ENCODE results near the gene LRRC4C.

LRRC4C gene

GRCh38 chr11:41392596-41392995 lies 66.9 kb downstream of the LRRC4C start:
- H3K9me3 ChIP-seq (replicated peaks in 1 of 2; ENCODE audit: control insufficient read depth in 2 of 2, insufficient read depth in 1 of 2, low read depth in 1 of 2, low read length in 2 of 2), result no peaks in the 10 kb centered on the region
- no peak overlapping the region for H2BK15ac ChIP-seq (ENCODE audit: low read length)
- no peak overlapping the region for H3K4ac ChIP-seq (ENCODE audit: low read length)
- H2BK12ac ChIP-seq (ENCODE audit: low read length), result no peak overlapping the region
- no peak overlapping the region for H4K91ac ChIP-seq (ENCODE audit: low read depth, low read length, poor library complexity)
- no peak overlapping the region for H2BK120ac ChIP-seq (ENCODE audit: low read depth, low read length)
- H3K4me1 ChIP-seq (ENCODE audit: control insufficient read depth in 2 of 2, insufficient read depth in 1 of 2, low read depth in 1 of 2, low read length in 2 of 2), result peaks cover 14 to 40% of the 10 kb centered on the region in 2 donors
- H3K18ac ChIP-seq (ENCODE audit: low read length), result no peak overlapping the region
- H2AFZ ChIP-seq (ENCODE audit: low read length), result peak overlapping the region; percentile 25
- peak; percentile 45 for DNase-seq (ENCODE audit: low spot score)
- H2BK5ac ChIP-seq (ENCODE audit: low read length), result no peak overlapping the region
- no peak overlapping the region for H3K14ac ChIP-seq (ENCODE audit: low read length)
- no peaks in the 10 kb centered on the region for H3K36me3 ChIP-seq (replicated peaks in 1 of 2; ENCODE audit: control insufficient read depth in 2 of 2, insufficient read depth in 2 of 2, low read length in 2 of 2)
- H3K9ac ChIP-seq (ENCODE audit: low read depth, low read length, poor library complexity), result no peak overlapping the region
- no peak overlapping the region for H2AK5ac ChIP-seq (ENCODE audit: low read depth, low read length)
- no peak overlapping the region for H3K4me2 ChIP-seq (ENCODE audit: insufficient read depth, low read length, poor library complexity, severe bottlenecking)
- no peaks in the 10 kb centered on the region for H3K27me3 ChIP-seq (ENCODE audit: control insufficient read depth in 3 of 3, insufficient read depth in 3 of 3, low read depth in 1 of 3, low read length in 3 of 3)
- no peaks in the 10 kb centered on the region for H3K79me1 ChIP-seq (ENCODE audit: low read depth, low read length)
- H3K4me3 ChIP-seq (ENCODE audit: low read length in 2 of 2), result no peak overlapping the region
- peak overlapping the region; percentile 22 for H3K27ac ChIP-seq (replicated peaks; ENCODE audit: low read length)
- H3K23ac ChIP-seq (ENCODE audit: low read depth, low read length, poor library complexity), result no peak overlapping the region
- no peak overlapping the region for H4K8ac ChIP-seq (ENCODE audit: low read depth, low read length)

GRCh38 chr11:41389623-41390130 lies 69.8 kb downstream of the LRRC4C start:
- H3K9me3 ChIP-seq (replicated peaks in 1 of 2; ENCODE audit: control insufficient read depth in 2 of 2, insufficient read depth in 1 of 2, low read depth in 1 of 2, low read length in 2 of 2), result peaks cover 0 to 12% of the 10 kb centered on the region in 2 donors
- H2AFZ ChIP-seq (ENCODE audit: low read length), result no peak overlapping the region
- H2BK12ac ChIP-seq (ENCODE audit: low read length), result no peak overlapping the region
- no CpG with 5 or more reads among the region's 3 CpGs for WGBS, 2 donors (ENCODE audit: extremely low coverage in 2 of 2, insufficient read length in 2 of 2, insufficient replicate concordance in 1 of 2)
- no peak overlapping the region for H3K9ac ChIP-seq (ENCODE audit: low read depth, low read length, poor library complexity)
- no peak overlapping the region for H2BK5ac ChIP-seq (ENCODE audit: low read length)
- H3K4me2 ChIP-seq (ENCODE audit: insufficient read depth, low read length, poor library complexity, severe bottlenecking), result no peak overlapping the region
- no peak overlapping the region for H3K18ac ChIP-seq (ENCODE audit: low read length)
- H2BK15ac ChIP-seq (ENCODE audit: low read length), result no peak overlapping the region
- peaks cover 12 to 31% of the 10 kb centered on the region in 2 donors for H3K4me1 ChIP-seq (ENCODE audit: control insufficient read depth in 2 of 2, insufficient read depth in 1 of 2, low read depth in 1 of 2, low read length in 2 of 2)
- no peak overlapping the region for H4K8ac ChIP-seq (ENCODE audit: low read depth, low read length)
- no peak overlapping the region for H3K27ac ChIP-seq (replicated peaks; ENCODE audit: low read length)
- H3K4me3 ChIP-seq (ENCODE audit: low read length in 2 of 2), result no peak overlapping the region
- H2AK5ac ChIP-seq (ENCODE audit: low read depth, low read length), result no peak overlapping the region
- H2BK120ac ChIP-seq (ENCODE audit: low read depth, low read length), result no peak overlapping the region
- no peak overlapping the region for H4K91ac ChIP-seq (ENCODE audit: low read depth, low read length, poor library complexity)
- no peak overlapping the region for H3K4ac ChIP-seq (ENCODE audit: low read length)
- H3K23ac ChIP-seq (ENCODE audit: low read depth, low read length, poor library complexity), result no peak overlapping the region
- no peak for DNase-seq (ENCODE audit: low spot score)
- no peak overlapping the region for H3K14ac ChIP-seq (ENCODE audit: low read length)
- H3K36me3 ChIP-seq (replicated peaks in 1 of 2; ENCODE audit: control insufficient read depth in 2 of 2, insufficient read depth in 2 of 2, low read length in 2 of 2), result no peaks in the 10 kb centered on the region
- no peaks in the 10 kb centered on the region for H3K27me3 ChIP-seq (ENCODE audit: control insufficient read depth in 3 of 3, insufficient read depth in 3 of 3, low read depth in 1 of 3, low read length in 3 of 3)
- no peaks in the 10 kb centered on the region for H3K79me1 ChIP-seq (ENCODE audit: low read depth, low read length)

- Histone ChIP-seq H2AK5ac (ENCODE audit: low read depth, low read length) (no peak overlapping the region), H2BK5ac (ENCODE audit: low read length) (no peak overlapping the region), H3K27me3 (ENCODE audit: control insufficient read depth in 3 of 3, insufficient read depth in 3 of 3, low read depth in 1 of 3, low read length in 3 of 3) (no peaks in the 10 kb centered on the region), H4K8ac (ENCODE audit: low read depth, low read length) (no peak overlapping the region), H2BK15ac (ENCODE audit: low read length) (no peak overlapping the region), H3K27ac (replicated peaks; ENCODE audit: low read length) (no peak overlapping the region), H3K23ac (ENCODE audit: low read depth, low read length, poor library complexity) (no peak overlapping the region), H3K4me2 (ENCODE audit: insufficient read depth, low read length, poor library complexity, severe bottlenecking) (no peak overlapping the region), H3K36me3 (replicated peaks in 1 of 2; ENCODE audit: control insufficient read depth in 2 of 2, insufficient read depth in 2 of 2, low read length in 2 of 2) (no peaks in the 10 kb centered on the region), H2BK120ac (ENCODE audit: low read depth, low read length) (no peak overlapping the region), H3K14ac (ENCODE audit: low read length) (no peak overlapping the region), H4K91ac (ENCODE audit: low read depth, low read length, poor library complexity) (no peak overlapping the region), H3K9me3 (replicated peaks in 1 of 2; ENCODE audit: control insufficient read depth in 2 of 2, insufficient read depth in 1 of 2, low read depth in 1 of 2, low read length in 2 of 2) (peaks cover 0 to 12% of the 10 kb centered on the region in 2 donors), H3K4me3 (ENCODE audit: low read length in 2 of 2) (no peak overlapping the region), H3K4me1 (ENCODE audit: control insufficient read depth in 2 of 2, insufficient read depth in 1 of 2, low read depth in 1 of 2, low read length in 2 of 2) (peaks cover 5 to 18% of the 10 kb centered on the region in 2 donors), H3K18ac (ENCODE audit: low read length) (no peak overlapping the region), H3K9ac (ENCODE audit: low read depth, low read length, poor library complexity) (no peak overlapping the region), H3K4ac (ENCODE audit: low read length) (no peak overlapping the region), H3K79me1 (ENCODE audit: low read depth, low read length) (no peaks in the 10 kb centered on the region), H2AFZ (ENCODE audit: low read length) (no peak overlapping the region), H2BK12ac (ENCODE audit: low read length) (no peak overlapping the region)
- DNase-seq (ENCODE audit: low spot score), result no peak
- WGBS, 2 donors (ENCODE audit: extremely low coverage in 2 of 2, insufficient read length in 2 of 2, insufficient replicate concordance in 1 of 2), result no CpG with 5 or more reads among the region's 1 CpG
These were observed 75.1 kb downstream of the LRRC4C start for GRCh38 chr11:41384329-41384728.

- H3K4me3 ChIP-seq (ENCODE audit: low read length in 2 of 2), result no peak overlapping the region
- no peak overlapping the region for H3K4ac ChIP-seq (ENCODE audit: low read length)
- no CpG with 5 or more reads among the region's 3 CpGs for WGBS, 2 donors (ENCODE audit: extremely low coverage in 2 of 2, insufficient read length in 2 of 2, insufficient replicate concordance in 1 of 2)
These were observed 75.7 kb downstream of the LRRC4C start for GRCh38 chr11:41383768-41384167.

More at GRCh38 chr11:41383768-41384167, 75.7 kb downstream of the LRRC4C start:
- no peak overlapping the region for H3K23ac ChIP-seq (ENCODE audit: low read depth, low read length, poor library complexity)
- H3K27me3 ChIP-seq (ENCODE audit: control insufficient read depth in 3 of 3, insufficient read depth in 3 of 3, low read depth in 1 of 3, low read length in 3 of 3), result no peaks in the 10 kb centered on the region
- no peaks in the 10 kb centered on the region for H3K36me3 ChIP-seq (replicated peaks in 1 of 2; ENCODE audit: control insufficient read depth in 2 of 2, insufficient read depth in 2 of 2, low read length in 2 of 2)
- H2AFZ ChIP-seq (ENCODE audit: low read length), result no peak overlapping the region
- no peak overlapping the region for H3K14ac ChIP-seq (ENCODE audit: low read length)
- DNase-seq (ENCODE audit: low spot score), result no peak
- peaks cover 5 to 18% of the 10 kb centered on the region in 2 donors for H3K4me1 ChIP-seq (ENCODE audit: control insufficient read depth in 2 of 2, insufficient read depth in 1 of 2, low read depth in 1 of 2, low read length in 2 of 2)
- H3K18ac ChIP-seq (ENCODE audit: low read length), result no peak overlapping the region
- no peak overlapping the region for H2BK120ac ChIP-seq (ENCODE audit: low read depth, low read length)
- H4K91ac ChIP-seq (ENCODE audit: low read depth, low read length, poor library complexity), result no peak overlapping the region
- peaks cover 0 to 12% of the 10 kb centered on the region in 2 donors for H3K9me3 ChIP-seq (replicated peaks in 1 of 2; ENCODE audit: control insufficient read depth in 2 of 2, insufficient read depth in 1 of 2, low read depth in 1 of 2, low read length in 2 of 2)
- H2BK15ac ChIP-seq (ENCODE audit: low read length), result no peak overlapping the region
- no peak overlapping the region for H3K4me2 ChIP-seq (ENCODE audit: insufficient read depth, low read length, poor library complexity, severe bottlenecking)
- H2BK5ac ChIP-seq (ENCODE audit: low read length), result no peak overlapping the region
- H3K27ac ChIP-seq (replicated peaks; ENCODE audit: low read length), result no peak overlapping the region
- H3K79me1 ChIP-seq (ENCODE audit: low read depth, low read length), result no peaks in the 10 kb centered on the region
- H4K8ac ChIP-seq (ENCODE audit: low read depth, low read length), result no peak overlapping the region
- no peak overlapping the region for H2AK5ac ChIP-seq (ENCODE audit: low read depth, low read length)
- no peak overlapping the region for H3K9ac ChIP-seq (ENCODE audit: low read depth, low read length, poor library complexity)
- no peak overlapping the region for H2BK12ac ChIP-seq (ENCODE audit: low read length)
